GM06990 (cell line): ENCODE data around the gene TRANK1.
"Not testable (repeated sequence)": the region's sequence is repeated elsewhere in the genome, so short reads cannot be mapped to it uniquely, and the experiment has no call there.

Source experiments
- DNase-seq: peaks from one replicate; pipeline ENCODE4 v3.0.0-alpha.2; 2011; ENCODE audit not compliant: insufficient read length; ENCODE audit errors: extremely low read depth
- H3K27me3 ChIP-seq: replicated peaks from 2 replicates; pipeline ENCODE4 v1.6.0; 2011; ENCODE audit warnings: low read length; ENCODE audit not compliant: control insufficient read depth, insufficient read depth
- H3K36me3 ChIP-seq: 2 replicates; pipeline ENCODE4 v1.5.1; 2011; ENCODE audit warnings: low read length; ENCODE audit not compliant: control insufficient read depth, insufficient read depth
- H3K4me3 ChIP-seq: replicated peaks from 2 replicates; pipeline ENCODE4 v1.5.1; 2011; ENCODE audit warnings: low read depth, mild to moderate bottlenecking, control low read depth, low read length
- TF ChIP-seq, protein P1 (sequence below): IDR thresholded peaks from 2 replicates; pipeline ENCODE4 v1.5.1; 2011; ENCODE audit warnings: low read length, control low read depth, mild to moderate bottlenecking, inconsistent platforms; ENCODE audit not compliant: insufficient read depth, poor library complexity, severe bottlenecking

Gene TRANK1

DNA sequence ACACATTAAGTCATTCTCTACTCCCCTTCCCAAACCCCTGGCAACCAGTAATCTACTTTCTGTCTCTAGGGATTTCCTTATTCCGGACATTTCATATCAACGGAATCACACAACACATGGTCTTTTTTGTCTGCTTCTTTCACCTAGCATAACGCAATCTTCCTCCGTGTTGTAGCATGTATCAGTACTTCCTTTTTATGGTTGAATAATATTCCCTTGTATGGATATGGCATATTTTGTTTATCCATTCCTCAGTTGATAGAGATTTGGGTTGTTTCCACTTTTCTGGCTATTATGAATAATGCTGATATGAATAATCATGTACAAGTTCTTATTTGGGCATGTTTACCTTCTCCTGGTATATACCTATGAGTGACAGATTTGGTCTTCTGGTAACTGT lies 63.1 kb downstream of the TRANK1 start:
- no peaks in the 10 kb centered on the region for H3K27me3 ChIP-seq
- TF ChIP-seq, protein P1, sequence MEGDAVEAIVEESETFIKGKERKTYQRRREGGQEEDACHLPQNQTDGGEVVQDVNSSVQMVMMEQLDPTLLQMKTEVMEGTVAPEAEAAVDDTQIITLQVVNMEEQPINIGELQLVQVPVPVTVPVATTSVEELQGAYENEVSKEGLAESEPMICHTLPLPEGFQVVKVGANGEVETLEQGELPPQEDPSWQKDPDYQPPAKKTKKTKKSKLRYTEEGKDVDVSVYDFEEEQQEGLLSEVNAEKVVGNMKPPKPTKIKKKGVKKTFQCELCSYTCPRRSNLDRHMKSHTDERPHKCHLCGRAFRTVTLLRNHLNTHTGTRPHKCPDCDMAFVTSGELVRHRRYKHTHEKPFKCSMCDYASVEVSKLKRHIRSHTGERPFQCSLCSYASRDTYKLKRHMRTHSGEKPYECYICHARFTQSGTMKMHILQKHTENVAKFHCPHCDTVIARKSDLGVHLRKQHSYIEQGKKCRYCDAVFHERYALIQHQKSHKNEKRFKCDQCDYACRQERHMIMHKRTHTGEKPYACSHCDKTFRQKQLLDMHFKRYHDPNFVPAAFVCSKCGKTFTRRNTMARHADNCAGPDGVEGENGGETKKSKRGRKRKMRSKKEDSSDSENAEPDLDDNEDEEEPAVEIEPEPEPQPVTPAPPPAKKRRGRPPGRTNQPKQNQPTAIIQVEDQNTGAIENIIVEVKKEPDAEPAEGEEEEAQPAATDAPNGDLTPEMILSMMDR: no peak
- no peak for DNase-seq
- H3K4me3 ChIP-seq: no peak overlapping the region
- no peaks in the 10 kb centered on the region for H3K36me3 ChIP-seq

DNA sequence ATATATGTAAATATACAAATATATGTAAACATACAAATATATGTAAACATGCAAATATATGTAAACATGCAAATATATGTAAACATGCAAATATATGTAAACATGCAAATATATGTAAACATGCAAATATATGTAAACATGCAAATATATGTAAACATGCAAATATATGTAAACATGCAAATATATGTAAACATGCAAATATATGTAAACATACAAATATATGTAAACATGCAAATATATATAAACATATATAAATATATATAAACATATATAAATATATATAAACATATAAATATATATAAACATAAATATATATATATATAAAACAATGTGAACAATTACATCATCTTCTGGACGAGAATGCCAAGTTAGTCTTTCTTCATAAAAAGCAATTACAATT lies 65.0 kb downstream of the TRANK1 start:
- not testable (repeated sequence) for H3K36me3 ChIP-seq, H3K4me3 ChIP-seq, DNase-seq, H3K27me3 ChIP-seq

DNA sequence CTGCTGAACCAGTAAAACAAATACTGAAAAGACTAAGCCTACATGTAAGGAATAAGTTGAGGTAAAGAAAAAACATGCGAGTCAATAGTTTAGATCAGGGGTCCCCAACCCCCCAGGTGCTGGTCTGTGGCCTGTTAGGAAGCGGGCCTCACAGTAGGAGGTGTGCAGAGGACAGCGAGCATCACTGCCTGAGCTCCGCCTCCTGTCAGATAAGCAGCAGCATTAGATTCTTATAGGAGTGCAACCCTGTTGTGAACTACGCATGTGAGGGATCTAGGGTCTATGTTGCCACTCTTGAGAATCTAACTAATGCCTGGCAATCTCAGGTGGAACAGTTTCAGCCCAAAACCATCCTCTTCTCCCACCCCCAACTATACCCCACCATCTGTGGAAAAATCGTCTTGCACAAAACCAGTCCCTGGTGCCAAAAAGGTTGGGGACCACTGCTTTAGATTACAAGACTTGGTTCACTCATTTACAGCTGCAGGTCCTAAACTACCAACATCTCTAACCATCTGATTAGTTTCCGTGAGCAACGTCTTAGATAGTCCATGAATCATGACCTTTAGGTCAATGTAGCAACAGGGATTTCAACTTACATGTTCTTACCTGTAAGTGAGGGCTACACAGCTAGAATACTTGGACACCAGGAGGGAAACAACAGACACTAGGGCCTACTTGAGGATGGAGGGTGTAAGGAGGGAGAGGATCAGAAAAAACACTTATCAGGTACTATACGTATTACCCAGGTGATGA lies 66.7 kb downstream of the TRANK1 start:
- Histone ChIP-seq H3K36me3 (no peaks in the 10 kb centered on the region), H3K4me3 (no peak overlapping the region), H3K27me3 (no peaks in the 10 kb centered on the region)
- DNase-seq: no peak
- TF ChIP-seq, protein P1: no peak

DNA sequence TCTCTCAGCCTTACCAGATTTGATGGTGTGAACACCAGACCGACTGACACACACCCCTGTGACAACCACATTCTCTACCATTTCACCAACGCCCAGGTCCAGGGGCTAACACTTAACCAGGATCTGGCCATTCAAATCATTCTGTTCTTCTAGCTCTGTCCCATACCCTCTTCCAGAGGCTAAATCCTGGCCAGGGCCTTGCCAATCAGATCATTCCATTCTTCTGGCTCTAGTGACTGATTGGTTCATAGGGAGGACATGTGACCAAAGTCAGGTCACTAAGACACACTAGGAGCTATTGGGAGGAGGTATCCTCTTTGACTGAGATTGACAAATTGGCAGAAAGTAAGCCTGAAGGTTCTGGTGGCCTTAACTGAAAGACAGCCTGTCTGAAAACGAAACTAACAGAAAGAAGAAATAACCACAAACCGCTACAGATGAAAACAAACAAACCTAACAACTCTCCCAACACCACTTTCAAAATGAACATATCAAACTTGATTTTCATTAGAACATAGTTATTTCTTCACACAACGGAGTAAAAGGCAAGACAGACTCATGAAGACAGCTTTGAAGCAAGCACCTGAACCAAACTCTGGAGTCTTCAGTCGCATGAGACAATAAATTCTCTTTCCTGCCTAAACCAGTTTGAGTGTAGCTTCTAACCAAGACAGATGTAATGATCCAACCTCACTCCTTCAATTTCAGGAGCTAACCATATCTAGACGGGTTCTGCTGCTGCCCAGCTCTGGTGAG lies 68.5 kb downstream of the TRANK1 start:
- DNase-seq: peak; percentile 66
- Histone ChIP-seq H3K36me3 (no peaks in the 10 kb centered on the region), H3K4me3 (no peak overlapping the region), H3K27me3 (no peaks in the 10 kb centered on the region)
- TF ChIP-seq, protein P1: no peak

DNA sequence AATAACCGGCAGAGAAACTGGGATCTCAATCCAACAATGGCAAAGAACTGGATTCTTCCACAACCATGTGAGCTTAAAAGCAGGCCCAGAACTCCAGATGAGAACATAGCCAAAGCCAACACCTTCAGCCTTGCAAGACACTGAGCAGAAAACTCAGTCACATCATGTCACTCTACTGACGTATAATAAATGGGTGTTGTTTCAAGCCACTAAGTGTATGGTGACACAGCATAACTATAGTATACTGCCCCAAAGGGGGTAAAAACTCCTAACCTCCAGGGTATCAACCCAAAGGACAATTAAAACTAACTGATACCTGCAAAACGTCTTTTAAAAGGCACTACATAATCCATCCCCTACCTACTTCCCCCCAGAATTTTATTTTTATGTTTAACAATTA lies 69.5 kb downstream of the TRANK1 start:
- no peak for DNase-seq
- TF ChIP-seq, protein P1: no peak
- Histone ChIP-seq H3K4me3 (no peak overlapping the region), H3K36me3 (no peaks in the 10 kb centered on the region), H3K27me3 (no peaks in the 10 kb centered on the region)

DNA sequence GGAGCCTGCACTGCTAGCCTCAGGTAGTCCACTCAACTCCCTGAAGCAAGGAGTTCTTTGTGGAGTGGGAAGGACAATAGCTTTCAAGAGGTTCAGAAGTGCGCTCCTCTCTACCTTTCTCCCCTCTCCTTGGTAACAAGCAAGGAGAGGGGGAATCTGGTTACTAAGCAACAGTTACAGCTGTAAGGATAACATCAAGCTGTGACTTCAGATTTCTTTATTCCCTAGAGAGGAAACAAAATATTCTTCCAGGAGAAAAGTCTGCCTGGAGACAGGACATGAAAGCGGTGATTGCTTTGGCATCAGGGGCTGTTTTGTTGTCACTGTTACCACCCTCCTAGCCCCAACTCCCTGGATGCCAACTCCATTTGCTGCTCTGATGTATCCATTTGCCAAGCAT lies 70.4 kb downstream of the TRANK1 start:
- Histone ChIP-seq H3K36me3 (no peaks in the 10 kb centered on the region), H3K4me3 (no peak overlapping the region), H3K27me3 (no peaks in the 10 kb centered on the region)
- TF ChIP-seq, protein P1: no peak
- DNase-seq: no peak
